GM04504 (cell line): ENCODE measurements around the gene KRT80.

Experiments
- DNase-seq: peaks from one replicate; pipeline ENCODE4 v3.0.0-alpha.2; 2012; ENCODE audit warnings: low read depth

Gene KRT80

GRCh38 chr12:52179396-52179973 lies 12.3 kb downstream of the KRT80 start:
- no peak for DNase-seq

GRCh38 chr12:52178984-52179383 lies 12.8 kb downstream of the KRT80 start:
- no peak for DNase-seq

GRCh38 chr12:52178443-52178842 lies 13.4 kb downstream of the KRT80 start:
- no peak for DNase-seq

- no peak for DNase-seq
Observed at GRCh38 chr12:52175371-52176350, 16.2 kb downstream of the KRT80 start.

GRCh38 chr12:52173526-52173925 lies 18.3 kb downstream of the KRT80 start:
- DNase-seq: no peak

- DNase-seq: no peak
Observed at GRCh38 chr12:52172956-52173355, 18.9 kb downstream of the KRT80 start.

- DNase-seq: no peak
Observed at GRCh38 chr12:52171950-52172512, 19.8 kb downstream of the KRT80 start.

GRCh38 chr12:52170827-52171226 lies 21.0 kb downstream of the KRT80 start:
- no peak for DNase-seq

- DNase-seq: no peak
Observed at GRCh38 chr12:52169886-52170285, 21.9 kb downstream of the KRT80 start.

- DNase-seq: no peak
Observed at GRCh38 chr12:52168019-52168717, 23.6 kb downstream of the KRT80 start.

GRCh38 chr12:52167526-52167925 lies 24.3 kb downstream of the KRT80 start:
- DNase-seq: no peak

GRCh38 chr12:52166672-52167071 lies 25.1 kb downstream of the KRT80 start:
- no peak for DNase-seq

- DNase-seq: no peak
Observed at GRCh38 chr12:52165096-52165855, 26.5 kb downstream of the KRT80 start.

- no peak for DNase-seq
Observed at GRCh38 chr12:52164624-52165023, 27.2 kb downstream of the KRT80 start.

- no peak for DNase-seq
Observed at GRCh38 chr12:52162981-52163380, 28.8 kb downstream of the KRT80 start.

- DNase-seq: no peak
Observed at GRCh38 chr12:52160200-52160599, 31.6 kb downstream of the KRT80 start.

GRCh38 chr12:52157566-52158150 lies 34.2 kb downstream of the KRT80 start:
- no peak for DNase-seq

- DNase-seq: no peak
Observed at GRCh38 chr12:52156757-52157565, 34.9 kb downstream of the KRT80 start.

- DNase-seq: no peak
Observed at GRCh38 chr12:52156311-52156710, 35.5 kb downstream of the KRT80 start.

GRCh38 chr12:52155048-52155868 lies 36.6 kb downstream of the KRT80 start:
- DNase-seq: no peak
